ENCODE measurements around the gene INF2.
"Not testable (repeated sequence)": the region's sequence is repeated elsewhere in the genome, so short reads cannot be mapped to it uniquely, and the experiment has no call there.

INF2 gene

GRCh38 chr14:104749111-104749649 is 59.8 kb downstream of the INF2 start:
- in situ Hi-C loops (cut with MboI; ENCODE audit: low sequenced_read_pairs), result no loop called here

- in situ Hi-C loops (cut with MboI; ENCODE audit: low sequenced_read_pairs), result no loop called here
These were observed 60.8 kb downstream of the INF2 start for GRCh38 chr14:104750056-104750752.

- in situ Hi-C loops (cut with MboI; ENCODE audit: low sequenced_read_pairs), result not testable (repeated sequence)
These were observed 61.3 kb downstream of the INF2 start for GRCh38 chr14:104750753-104751057.

- in situ Hi-C loops (cut with MboI; ENCODE audit: low sequenced_read_pairs), result no loop called here
These were observed 62.4 kb downstream of the INF2 start for GRCh38 chr14:104751539-104752422.

- in situ Hi-C loops (cut with MboI; ENCODE audit: low sequenced_read_pairs), result no loop called here
These were observed 63.0 kb downstream of the INF2 start for GRCh38 chr14:104752423-104752734.

GRCh38 chr14:104752735-104753527 is 63.5 kb downstream of the INF2 start, which contains the start of gene SIVA1:
Gene SIVA1, plus strand, starts transcription at chr14:104753147. Its CDS starts 55 bp downstream, at chr14:104753202.
- in situ Hi-C loops (cut with MboI; ENCODE audit: low sequenced_read_pairs), result no loop called here

GRCh38 chr14:104753528-104754212 is 64.3 kb downstream of the INF2 start:
- in situ Hi-C loops (cut with MboI; ENCODE audit: low sequenced_read_pairs), result no loop called here

GRCh38 chr14:104754213-104754851 is 64.9 kb downstream of the INF2 start:
- in situ Hi-C loops (cut with MboI; ENCODE audit: low sequenced_read_pairs), result no loop called here

GRCh38 chr14:104755621-104756020 is 66.2 kb downstream of the INF2 start:
- in situ Hi-C loops (cut with MboI; ENCODE audit: low sequenced_read_pairs), result no loop called here

GRCh38 chr14:104756477-104757237 is 67.2 kb downstream of the INF2 start:
- in situ Hi-C loops (cut with MboI; ENCODE audit: low sequenced_read_pairs), result no loop called here

GRCh38 chr14:104757238-104757585 is 67.8 kb downstream of the INF2 start:
- in situ Hi-C loops (cut with MboI; ENCODE audit: low sequenced_read_pairs), result no loop called here

- in situ Hi-C loops (cut with MboI; ENCODE audit: low sequenced_read_pairs), result no loop called here
These were observed 68.4 kb downstream of the INF2 start for GRCh38 chr14:104757681-104758392.

GRCh38 chr14:104758981-104759969 is 69.9 kb downstream of the INF2 start:
- in situ Hi-C loops (cut with MboI; ENCODE audit: low sequenced_read_pairs), result no loop called here

GRCh38 chr14:104765517-104765916 is 76.1 kb downstream of the INF2 start:
- in situ Hi-C loops (cut with MboI; ENCODE audit: low sequenced_read_pairs), result loop anchor here (10.0 kb wide), 1 partner anchor 59 kb away; no protein-coding TSS in a partner anchor

- in situ Hi-C loops (cut with MboI; ENCODE audit: low sequenced_read_pairs), result loop anchor here (10.0 kb wide), 1 partner anchor 58 kb away; no protein-coding TSS in a partner anchor
These were observed 76.9 kb downstream of the INF2 start for GRCh38 chr14:104766256-104766862.

- in situ Hi-C loops (cut with MboI; ENCODE audit: low sequenced_read_pairs), result loop anchor here (10.0 kb wide), 1 partner anchor 58 kb away; no protein-coding TSS in a partner anchor
These were observed 77.6 kb downstream of the INF2 start for GRCh38 chr14:104766863-104767633.

- in situ Hi-C loops (cut with MboI; ENCODE audit: low sequenced_read_pairs), result loop anchor here (10.0 kb wide), 1 partner anchor 57 kb away; no protein-coding TSS in a partner anchor
These were observed 78.2 kb downstream of the INF2 start for GRCh38 chr14:104767634-104767918.

Measured in HL-60/S4 treated with phorbol 12-myristate 13-acetate at 8.2 ng/mL for 4 days and 3 days (cell line).